Fibroblast of lung (primary cell): Measurements from ENCODE around the gene INCA1.

ENCODE experiments used
- EZH2 ChIP-seq: IDR thresholded peaks from 2 replicates; pipeline ENCODE4 v1.5.1; 2012; ENCODE audit warnings: low read length, control low read depth, mild to moderate bottlenecking; ENCODE audit errors: missing control alignments
- TF ChIP-seq, protein P1 (sequence below), 2 donors: IDR thresholded peaks in 1 of 2; conservative IDR thresholded peaks in 1 of 2; 1 replicate in 1 of 2; 2 replicates in 1 of 2; pipeline ENCODE4 v1.5.1; 2011 to 2012; ENCODE audit warnings: low read length in 2 of 2, control low read depth in 1 of 2, inconsistent platforms in 1 of 2, low read depth in 1 of 2, mild to moderate bottlenecking in 1 of 2

GRCh38 chr17:5034651-5035050 lies 37.3 kb upstream of the INCA1 start:
- TF ChIP-seq, protein P1, sequence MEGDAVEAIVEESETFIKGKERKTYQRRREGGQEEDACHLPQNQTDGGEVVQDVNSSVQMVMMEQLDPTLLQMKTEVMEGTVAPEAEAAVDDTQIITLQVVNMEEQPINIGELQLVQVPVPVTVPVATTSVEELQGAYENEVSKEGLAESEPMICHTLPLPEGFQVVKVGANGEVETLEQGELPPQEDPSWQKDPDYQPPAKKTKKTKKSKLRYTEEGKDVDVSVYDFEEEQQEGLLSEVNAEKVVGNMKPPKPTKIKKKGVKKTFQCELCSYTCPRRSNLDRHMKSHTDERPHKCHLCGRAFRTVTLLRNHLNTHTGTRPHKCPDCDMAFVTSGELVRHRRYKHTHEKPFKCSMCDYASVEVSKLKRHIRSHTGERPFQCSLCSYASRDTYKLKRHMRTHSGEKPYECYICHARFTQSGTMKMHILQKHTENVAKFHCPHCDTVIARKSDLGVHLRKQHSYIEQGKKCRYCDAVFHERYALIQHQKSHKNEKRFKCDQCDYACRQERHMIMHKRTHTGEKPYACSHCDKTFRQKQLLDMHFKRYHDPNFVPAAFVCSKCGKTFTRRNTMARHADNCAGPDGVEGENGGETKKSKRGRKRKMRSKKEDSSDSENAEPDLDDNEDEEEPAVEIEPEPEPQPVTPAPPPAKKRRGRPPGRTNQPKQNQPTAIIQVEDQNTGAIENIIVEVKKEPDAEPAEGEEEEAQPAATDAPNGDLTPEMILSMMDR (conservative IDR thresholded peaks at IDR 0.05 in 1 of 2, IDR thresholded peaks at IDR 0.05 in 1 of 2; ENCODE audit: low read depth in 1 of 2, low read length in 2 of 2) = no peak
- no peak for TF ChIP-seq EZH2
